H9 (cell line): ENCODE data around the gene SDC3. TPM values are rescaled to one million over a fixed set of nuclear protein-coding genes. Genes with fewer than 3 reads are reported as not detected.

Experiments
- DNase-seq: peaks from one replicate; pipeline ENCODE4 v3.0.0-alpha.2; 2017
- H2AFZ ChIP-seq: one replicate; pipeline ENCODE4 v1.6.1; 2013; ENCODE audit warnings: mild to moderate bottlenecking, low read length, control low read depth, moderate library complexity
- H2AK5ac ChIP-seq: 2 replicates; pipeline ENCODE4 v1.6.1; 2013; ENCODE audit warnings: low read length, control low read depth, mixed read lengths; ENCODE audit not compliant: insufficient read length
- H2BK120ac ChIP-seq: one replicate; pipeline ENCODE4 v1.6.1; 2013; ENCODE audit warnings: low read depth, mild to moderate bottlenecking, low read length, control low read depth, inconsistent platforms; ENCODE audit not compliant: poor library complexity, severe bottlenecking
- H2BK12ac ChIP-seq: 2 replicates; pipeline ENCODE4 v1.6.1; 2013; ENCODE audit warnings: low read length, control low read depth, mixed read lengths, low read depth; ENCODE audit not compliant: insufficient read length
- H2BK15ac ChIP-seq: 2 replicates; pipeline ENCODE4 v1.6.1; 2013; ENCODE audit warnings: low read depth, low read length, control low read depth
- H2BK20ac ChIP-seq: one replicate; pipeline ENCODE4 v1.6.1; 2013; ENCODE audit warnings: low read depth, mild to moderate bottlenecking, low read length, control low read depth, inconsistent platforms; ENCODE audit not compliant: poor library complexity, severe bottlenecking
- H2BK5ac ChIP-seq: 2 replicates; pipeline ENCODE4 v1.6.1; 2013; ENCODE audit warnings: low read length, control low read depth, mixed read lengths; ENCODE audit not compliant: insufficient read length
- H3K14ac ChIP-seq: 2 replicates; pipeline ENCODE4 v1.6.1; 2013; ENCODE audit warnings: low read length, control low read depth; ENCODE audit not compliant: insufficient read depth
- H3K18ac ChIP-seq: 2 replicates; pipeline ENCODE4 v1.6.1; 2013; ENCODE audit warnings: low read depth, mild to moderate bottlenecking, mixed read lengths, low read length, control low read depth; ENCODE audit not compliant: insufficient read length
- H3K23ac ChIP-seq: 2 replicates; pipeline ENCODE4 v1.6.1; 2013; ENCODE audit warnings: low read length, control low read depth, mixed read lengths, low read depth; ENCODE audit not compliant: insufficient read length
- H3K23me2 ChIP-seq: 2 replicates; pipeline ENCODE4 v1.6.1; 2013; ENCODE audit warnings: low read depth, mild to moderate bottlenecking, mixed read lengths, low read length, control low read depth; ENCODE audit not compliant: insufficient read length, poor library complexity, severe bottlenecking
- H3K27ac ChIP-seq: 2 replicates; pipeline ENCODE4 v1.5.1; 2013; ENCODE audit warnings: low read length, control low read depth, mixed read lengths, low read depth; ENCODE audit not compliant: insufficient read length
- H3K27me3 ChIP-seq: 2 replicates; pipeline ENCODE4 v1.6.1; 2013; ENCODE audit warnings: low read length, control low read depth, inconsistent platforms; ENCODE audit not compliant: insufficient read depth
- H3K4ac ChIP-seq: 2 replicates; pipeline ENCODE4 v1.6.1; 2013; ENCODE audit warnings: low read depth, mild to moderate bottlenecking, control low read depth, inconsistent platforms, low read length, moderate library complexity
- H3K4me1 ChIP-seq: 2 replicates; pipeline ENCODE4 v1.6.1; 2013; ENCODE audit warnings: low read length, control low read depth, inconsistent platforms; ENCODE audit not compliant: insufficient read depth
- H3K4me2 ChIP-seq: 2 replicates; pipeline ENCODE4 v1.6.1; 2013; ENCODE audit warnings: low read length, control low read depth, mixed read lengths; ENCODE audit not compliant: insufficient read length, insufficient read depth
- H3K56ac ChIP-seq: 2 replicates; pipeline ENCODE4 v1.6.1; 2013; ENCODE audit warnings: low read depth, mild to moderate bottlenecking, mixed read lengths, low read length, control low read depth; ENCODE audit not compliant: insufficient read length
- H3K79me1 ChIP-seq: 2 replicates; pipeline ENCODE4 v1.6.1; 2013; ENCODE audit warnings: low read depth, mild to moderate bottlenecking, moderate library complexity, low read length, control low read depth, inconsistent platforms; ENCODE audit not compliant: insufficient read depth, poor library complexity, severe bottlenecking
- H3K79me2 ChIP-seq: 2 replicates; pipeline ENCODE4 v1.6.1; 2013; ENCODE audit warnings: low read length, control low read depth, inconsistent platforms; ENCODE audit not compliant: insufficient read depth
- H3K9ac ChIP-seq: 2 replicates; pipeline ENCODE4 v1.6.1; 2013; ENCODE audit warnings: low read length, control low read depth, mixed read lengths; ENCODE audit not compliant: insufficient read length; ENCODE audit errors: extremely low read depth
- H3K9me3 ChIP-seq: one replicate; pipeline ENCODE4 v1.6.1; 2013; ENCODE audit warnings: low read depth, low read length, inconsistent platforms; ENCODE audit not compliant: control insufficient read depth
- H3T11ph ChIP-seq: one replicate; pipeline ENCODE4 v1.6.1; 2013; ENCODE audit warnings: mild to moderate bottlenecking, low read length, control low read depth, inconsistent platforms
- H4K20me1 ChIP-seq: one replicate; pipeline ENCODE4 v1.6.1; 2013; ENCODE audit not compliant: control insufficient read depth, insufficient read length, insufficient read depth
- H4K5ac ChIP-seq: 2 replicates; pipeline ENCODE4 v1.6.1; 2013; ENCODE audit warnings: low read depth, mild to moderate bottlenecking, mixed read lengths, low read length, control low read depth; ENCODE audit not compliant: insufficient read length
- H4K8ac ChIP-seq: replicated peaks from 2 replicates; pipeline ENCODE4 v1.6.1; 2013; ENCODE audit warnings: low read length, control low read depth, mixed read lengths, low read depth; ENCODE audit not compliant: insufficient read length
- H4K91ac ChIP-seq: 2 replicates; pipeline ENCODE4 v1.6.1; 2013; ENCODE audit warnings: low read depth, mild to moderate bottlenecking, moderate library complexity, mixed read lengths, low read length, control low read depth; ENCODE audit not compliant: insufficient read length
- H3K27ac Mint-ChIP-seq, 3 experiments: 2 replicates in 2 of 3; 3 replicates in 1 of 3; pipeline ENCODE4 v1.8.0; 2020 to 2021; ENCODE audit warnings: mixed read lengths in 3 of 3, mild to moderate bottlenecking in 1 of 3, moderate library complexity in 1 of 3
- H3K27me3 Mint-ChIP-seq: 2 replicates; pipeline ENCODE4 v1.8.0; 2021; ENCODE audit warnings: low read depth, mild to moderate bottlenecking, moderate library complexity, mixed read lengths
- H3K36me3 Mint-ChIP-seq, 3 experiments: 2 replicates in 2 of 3; 3 replicates in 1 of 3; pipeline ENCODE4 v1.8.0; 2020 to 2021; ENCODE audit warnings: low read depth in 3 of 3, mixed read lengths in 3 of 3; ENCODE audit not compliant: insufficient read depth in 1 of 3
- H3K4me1 Mint-ChIP-seq, 2 experiments: 2 replicates each; pipeline ENCODE4 v1.8.0; 2020; ENCODE audit warnings: mixed read lengths in 2 of 2
- H3K4me3 Mint-ChIP-seq, 2 experiments: 2 replicates in 1 of 2; 3 replicates in 1 of 2; pipeline ENCODE4 v1.8.0; 2020 to 2021; ENCODE audit warnings: mild to moderate bottlenecking in 2 of 2, mixed read lengths in 2 of 2, moderate library complexity in 1 of 2
- H3K9me3 Mint-ChIP-seq, 2 experiments: 2 replicates in 1 of 2; 3 replicates in 1 of 2; pipeline ENCODE4 v1.8.0; 2020; ENCODE audit warnings: mild to moderate bottlenecking in 2 of 2, mixed read lengths in 2 of 2, moderate library complexity in 1 of 2
- WGBS: extraction: QIAGEN DNeasy Blood & Tissue Kit; methylation state at CpG from one replicate; pipeline ENCODE4 v1.1.7; 2013; ENCODE audit warnings: missing lambda C conversion rate, low lambda C conversion rate, mixed read lengths; ENCODE audit not compliant: insufficient read length; ENCODE audit errors: extremely low coverage; 5-methylcytosine and 5-hydroxymethylcytosine counted together
- total RNA-seq: library from RNA; stranded (reverse); gene quantifications from 2 replicates; pipeline ENCODE4 v1.2.1, GENCODE V29; 2021
- TF ChIP-seq, protein P1 (sequence below): fragments of 200-600 bp; sonication (generic); conservative IDR thresholded peaks from 3 replicates; pipeline ENCODE4 v1.8.0; 2021; ENCODE audit warnings: antibody characterized with exemption, mild to moderate bottlenecking

SDC3 gene
- total RNA-seq, 1 experiment from 2014 or later = 25.9 TPM

DNA sequence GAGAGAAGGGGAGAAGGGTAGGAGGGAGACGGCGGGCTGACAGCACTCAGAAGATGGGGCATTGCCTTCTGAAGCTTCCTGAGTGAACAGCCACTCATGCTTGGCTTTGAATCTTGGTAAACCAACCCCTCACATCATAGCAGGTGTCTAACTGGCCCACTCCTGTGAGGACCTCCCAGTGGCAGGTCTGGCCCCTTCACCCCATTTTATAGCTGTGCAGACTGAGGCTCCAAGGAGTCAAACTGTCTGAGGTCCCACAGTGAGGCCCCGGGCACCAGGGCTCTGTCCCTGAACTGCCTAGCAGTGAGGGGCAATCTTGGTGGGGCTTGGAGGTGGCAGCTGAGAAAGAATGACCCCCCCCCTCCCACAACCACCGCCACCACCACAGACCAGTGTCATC, 41.0 kb downstream of the SDC3 start:
- Histone ChIP-seq H3K27ac (no peak overlapping the region), H3K79me1 (no peaks in the 10 kb centered on the region), H2AFZ (no peak overlapping the region), H2BK120ac (no peak overlapping the region), H4K20me1 (no peaks in the 10 kb centered on the region), H3K4me1 (no peaks in the 10 kb centered on the region), H2BK5ac (no peak overlapping the region), H4K8ac (no peak overlapping the region), H2BK20ac (no peak overlapping the region), H3K9ac (no peak overlapping the region), H3K79me2 (no peaks in the 10 kb centered on the region), H3K18ac (no peak overlapping the region), H3K4me2 (no peak overlapping the region), H3K23ac (no peak overlapping the region), H4K5ac (no peak overlapping the region), H2AK5ac (no peak overlapping the region), H3K23me2 (no peaks in the 10 kb centered on the region), H3K56ac (no peak overlapping the region), H2BK12ac (no peak overlapping the region), H3K14ac (no peak overlapping the region), H2BK15ac (no peak overlapping the region), H3K4ac (no peak overlapping the region), H3K27me3 (no peaks in the 10 kb centered on the region), H3K9me3 (peaks cover 6% of the 10 kb centered on the region), H3T11ph (no peak overlapping the region), H4K91ac (no peak overlapping the region)
- Mint-ChIP-seq H3K27me3 (no peaks in the 10 kb centered on the region; the same call in 1 of the 2 replicates), H3K4me3 (no peak overlapping the region), H3K36me3 (peaks cover 4 to 6% (median 5%) of the 10 kb centered on the region in 3 experiments; a peak in 6 of 7 replicates), H3K27ac (no peak overlapping the region), H3K9me3 (no peaks in the 10 kb centered on the region), H3K4me1 (peaks cover 14 to 18% of the 10 kb centered on the region in 2 experiments)
- TF ChIP-seq, protein P1, sequence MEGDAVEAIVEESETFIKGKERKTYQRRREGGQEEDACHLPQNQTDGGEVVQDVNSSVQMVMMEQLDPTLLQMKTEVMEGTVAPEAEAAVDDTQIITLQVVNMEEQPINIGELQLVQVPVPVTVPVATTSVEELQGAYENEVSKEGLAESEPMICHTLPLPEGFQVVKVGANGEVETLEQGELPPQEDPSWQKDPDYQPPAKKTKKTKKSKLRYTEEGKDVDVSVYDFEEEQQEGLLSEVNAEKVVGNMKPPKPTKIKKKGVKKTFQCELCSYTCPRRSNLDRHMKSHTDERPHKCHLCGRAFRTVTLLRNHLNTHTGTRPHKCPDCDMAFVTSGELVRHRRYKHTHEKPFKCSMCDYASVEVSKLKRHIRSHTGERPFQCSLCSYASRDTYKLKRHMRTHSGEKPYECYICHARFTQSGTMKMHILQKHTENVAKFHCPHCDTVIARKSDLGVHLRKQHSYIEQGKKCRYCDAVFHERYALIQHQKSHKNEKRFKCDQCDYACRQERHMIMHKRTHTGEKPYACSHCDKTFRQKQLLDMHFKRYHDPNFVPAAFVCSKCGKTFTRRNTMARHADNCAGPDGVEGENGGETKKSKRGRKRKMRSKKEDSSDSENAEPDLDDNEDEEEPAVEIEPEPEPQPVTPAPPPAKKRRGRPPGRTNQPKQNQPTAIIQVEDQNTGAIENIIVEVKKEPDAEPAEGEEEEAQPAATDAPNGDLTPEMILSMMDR = no peak
- WGBS = no CpG with 5 or more reads among the region's 4 CpGs
- DNase-seq = no peak
